ENCODE results near the gene SDK2.

SDK2 gene

DNA sequence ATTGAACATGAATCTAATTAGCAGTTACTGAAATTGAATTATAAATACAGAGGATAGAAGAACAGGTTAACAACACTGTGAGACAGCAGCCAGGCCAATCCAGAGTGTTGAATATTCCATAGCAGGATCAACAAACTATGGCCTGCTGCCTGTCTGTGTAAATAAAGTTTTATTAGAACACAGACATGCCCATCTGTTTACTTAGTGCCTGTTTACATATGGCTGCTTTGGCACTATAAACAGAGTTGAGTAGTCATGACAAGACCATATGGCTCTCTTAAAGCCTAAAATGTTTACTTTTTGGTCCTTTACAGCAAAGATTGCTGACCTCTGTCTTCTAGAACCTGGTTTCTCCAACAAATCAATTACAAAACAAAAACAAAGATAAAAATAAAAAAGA, 217.0 kb downstream of the SDK2 start:
- intact Hi-C loops (cut with micrococcal nuclease): no loop called here
- no peaks in the 10 kb centered on the region for H3K36me3 Mint-ChIP-seq (ENCODE audit: low read depth)
- H3K4me3 Mint-ChIP-seq: no peak overlapping the region
- H3K27me3 Mint-ChIP-seq: peaks cover 9% of the 10 kb centered on the region
- H3K27ac Mint-ChIP-seq: no peak overlapping the region
- H3K9me3 Mint-ChIP-seq: no peaks in the 10 kb centered on the region
- H3K4me1 Mint-ChIP-seq (ENCODE audit: low read depth): peaks cover 23% of the 10 kb centered on the region

DNA sequence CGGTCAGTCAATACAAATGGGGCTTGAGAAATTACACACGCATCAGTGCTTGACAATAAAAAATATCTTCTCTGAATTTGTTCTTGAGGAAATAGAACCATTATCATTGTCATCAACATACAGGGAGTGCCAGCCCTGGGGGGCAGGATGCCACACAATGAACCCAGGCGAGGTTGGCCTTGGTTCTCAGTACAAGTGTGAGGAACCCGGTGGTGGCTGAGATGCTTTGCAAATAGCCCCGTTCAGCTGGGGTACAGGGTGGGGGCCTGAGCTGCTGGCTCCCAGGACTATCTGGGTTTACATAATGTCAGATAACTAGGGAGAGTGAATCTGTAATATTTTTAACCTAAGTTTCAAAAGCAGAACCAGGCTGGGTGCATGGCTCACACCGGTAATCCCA, 219.7 kb downstream of the SDK2 start:
- Mint-ChIP-seq H3K27me3 (no peaks in the 10 kb centered on the region), H3K4me3 (no peak overlapping the region), H3K4me1 (ENCODE audit: low read depth) (peaks cover 3% of the 10 kb centered on the region), H3K9me3 (no peaks in the 10 kb centered on the region), H3K36me3 (ENCODE audit: low read depth) (no peaks in the 10 kb centered on the region), H3K27ac (no peak overlapping the region)
- intact Hi-C loops (cut with micrococcal nuclease): no loop called here

DNA sequence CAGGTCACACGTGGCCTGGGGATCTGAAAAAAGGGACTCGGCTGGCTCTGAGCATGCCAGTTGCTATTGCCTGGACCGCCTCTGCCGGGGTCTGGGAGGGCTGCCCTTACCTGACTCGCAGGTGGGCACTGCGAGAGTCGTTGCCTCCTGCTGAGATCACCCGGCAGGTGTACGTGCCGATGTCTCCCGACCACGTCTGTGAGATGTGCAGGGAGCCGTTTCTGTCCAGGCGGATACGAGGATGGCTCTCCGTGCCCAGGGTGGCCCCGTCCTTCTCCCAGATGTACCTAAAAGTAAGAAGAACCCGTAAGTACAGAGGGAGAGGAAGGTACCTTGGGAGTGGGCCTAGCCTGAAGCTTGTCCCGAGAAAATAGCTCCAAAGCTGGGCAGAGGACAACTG, 220.4 kb downstream of the SDK2 start:
- Mint-ChIP-seq H3K4me3 (no peak overlapping the region), H3K36me3 (ENCODE audit: low read depth) (no peaks in the 10 kb centered on the region), H3K9me3 (no peaks in the 10 kb centered on the region), H3K4me1 (ENCODE audit: low read depth) (no peaks in the 10 kb centered on the region), H3K27me3 (no peaks in the 10 kb centered on the region), H3K27ac (no peak overlapping the region)
- intact Hi-C loops (cut with micrococcal nuclease): no loop called here

DNA sequence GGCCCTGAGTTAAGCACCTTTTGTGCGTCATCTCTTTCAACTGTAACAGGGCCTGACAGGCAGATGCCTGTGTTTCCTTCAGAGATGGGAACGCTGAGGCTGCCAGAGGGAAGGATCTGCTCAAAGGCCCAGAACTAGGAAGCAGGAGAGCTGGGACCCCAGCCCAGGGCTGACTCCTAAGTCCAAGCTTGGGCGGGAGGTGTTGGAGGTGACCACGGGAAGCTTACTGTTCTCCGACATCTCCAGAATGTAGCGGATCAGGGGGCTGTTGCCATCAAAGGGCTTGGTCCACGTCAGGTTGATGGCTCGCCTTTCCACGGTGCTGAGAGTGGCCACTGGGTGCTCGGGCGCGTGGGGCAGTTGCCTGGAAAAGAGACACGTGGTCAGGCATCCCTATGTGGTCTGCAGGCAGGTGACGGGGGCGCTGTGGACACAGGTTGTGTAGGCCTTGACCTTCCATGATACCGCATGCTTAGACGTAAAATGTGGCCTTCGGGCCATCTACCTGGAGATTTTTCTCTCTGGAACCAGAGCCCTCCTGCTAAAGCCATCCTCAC, 221.0 kb downstream of the SDK2 start:
- no peak overlapping the region for H3K4me3 Mint-ChIP-seq
- no peaks in the 10 kb centered on the region for H3K4me1 Mint-ChIP-seq (ENCODE audit: low read depth)
- H3K9me3 Mint-ChIP-seq: no peaks in the 10 kb centered on the region
- no peaks in the 10 kb centered on the region for H3K36me3 Mint-ChIP-seq (ENCODE audit: low read depth)
- no peak overlapping the region for H3K27ac Mint-ChIP-seq
- H3K27me3 Mint-ChIP-seq: no peaks in the 10 kb centered on the region
- intact Hi-C loops (cut with micrococcal nuclease): no loop called here

DNA sequence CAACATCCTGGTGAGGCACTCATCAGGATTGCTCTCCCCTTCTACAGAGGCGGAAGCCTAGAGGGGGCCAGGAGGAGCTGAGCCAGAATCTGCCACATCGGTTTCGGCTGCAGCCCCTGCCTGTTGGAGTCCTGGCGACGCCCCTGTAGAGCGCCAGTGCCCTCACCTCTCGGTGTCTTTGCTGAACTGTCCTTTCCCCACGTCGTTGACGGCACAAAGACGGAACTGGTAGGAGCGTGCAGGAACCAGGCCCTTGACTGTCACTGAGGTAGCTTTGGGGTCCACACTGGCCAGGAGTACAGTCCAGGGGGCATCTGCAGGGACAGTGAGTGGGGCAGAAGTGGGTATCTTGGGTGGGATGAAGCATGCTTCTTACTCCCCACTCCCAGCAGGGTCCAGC, 222.1 kb downstream of the SDK2 start:
- H3K27ac Mint-ChIP-seq: no peak overlapping the region
- H3K36me3 Mint-ChIP-seq (ENCODE audit: low read depth): no peaks in the 10 kb centered on the region
- no peaks in the 10 kb centered on the region for H3K4me1 Mint-ChIP-seq (ENCODE audit: low read depth)
- H3K4me3 Mint-ChIP-seq: no peak overlapping the region
- no peaks in the 10 kb centered on the region for H3K27me3 Mint-ChIP-seq
- H3K9me3 Mint-ChIP-seq: no peaks in the 10 kb centered on the region
- intact Hi-C loops (cut with micrococcal nuclease): no loop called here

DNA sequence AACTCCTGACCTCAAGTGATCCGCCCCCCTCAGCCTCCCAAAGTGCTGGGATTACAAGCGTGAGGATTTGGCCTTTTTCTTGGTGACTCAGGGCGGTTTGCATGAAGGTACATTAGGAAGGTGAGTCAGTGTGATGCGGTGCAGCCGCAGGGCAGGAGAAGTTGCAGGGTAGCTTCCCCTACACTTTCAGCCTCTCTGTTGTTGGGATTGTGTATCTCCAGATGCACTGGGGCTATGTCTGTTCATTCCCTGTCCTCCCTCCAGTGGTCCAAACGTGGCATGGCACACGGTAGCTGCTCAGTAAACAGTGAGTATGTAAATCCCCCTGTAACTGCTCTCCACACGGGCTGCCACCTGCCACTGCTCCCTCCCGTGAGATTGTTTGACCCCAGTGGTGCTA, 223.3 kb downstream of the SDK2 start:
- H3K36me3 Mint-ChIP-seq (ENCODE audit: low read depth): no peaks in the 10 kb centered on the region
- H3K27ac Mint-ChIP-seq: no peak overlapping the region
- H3K4me3 Mint-ChIP-seq: no peak overlapping the region
- intact Hi-C loops (cut with micrococcal nuclease): no loop called here
- no peaks in the 10 kb centered on the region for H3K27me3 Mint-ChIP-seq
- H3K9me3 Mint-ChIP-seq: no peaks in the 10 kb centered on the region
- no peaks in the 10 kb centered on the region for H3K4me1 Mint-ChIP-seq (ENCODE audit: low read depth)

DNA sequence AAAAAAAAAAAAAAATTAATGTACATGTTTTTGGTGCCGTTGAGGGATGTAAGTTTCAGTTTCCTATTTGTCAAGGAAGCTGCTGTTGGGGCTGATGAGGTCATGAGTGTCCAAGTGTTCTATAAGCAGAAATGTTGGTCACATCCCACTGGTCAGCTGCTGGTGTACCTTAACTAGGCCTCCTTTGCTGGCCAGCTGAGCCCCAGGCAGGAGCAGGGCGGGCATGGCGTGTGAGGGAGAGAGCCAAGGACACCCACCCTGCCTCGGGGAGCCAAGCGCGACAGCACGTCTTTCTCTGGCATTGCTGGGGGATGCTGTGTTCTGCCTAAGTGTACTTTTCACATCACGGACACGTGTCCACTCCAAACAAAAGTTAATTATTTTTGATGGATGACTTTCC, 224.4 kb downstream of the SDK2 start:
- H3K4me3 Mint-ChIP-seq: no peak overlapping the region
- no peaks in the 10 kb centered on the region for H3K36me3 Mint-ChIP-seq (ENCODE audit: low read depth)
- H3K27me3 Mint-ChIP-seq: no peaks in the 10 kb centered on the region
- intact Hi-C loops (cut with micrococcal nuclease): no loop called here
- no peaks in the 10 kb centered on the region for H3K4me1 Mint-ChIP-seq (ENCODE audit: low read depth)
- H3K9me3 Mint-ChIP-seq: no peaks in the 10 kb centered on the region
- H3K27ac Mint-ChIP-seq: no peak overlapping the region

DNA sequence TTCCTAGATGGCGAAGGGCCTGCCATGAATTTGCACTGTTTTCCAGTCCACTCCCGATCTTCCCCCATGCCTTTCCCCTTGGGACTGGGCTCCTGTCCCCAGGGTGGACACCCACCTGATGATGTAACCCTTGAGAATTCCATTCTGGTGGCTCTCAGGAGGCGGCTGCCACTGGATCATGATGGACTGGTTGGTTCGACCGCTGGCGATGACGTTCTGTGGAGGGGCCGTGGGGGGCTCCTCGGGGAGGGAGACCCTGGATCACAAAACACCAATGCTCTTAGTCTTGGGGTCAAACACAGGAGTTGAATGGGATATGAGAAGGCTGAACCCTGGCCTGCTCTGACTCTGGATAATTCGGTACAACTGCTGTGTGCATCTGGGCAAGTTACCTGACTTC, 225.2 kb downstream of the SDK2 start:
- Mint-ChIP-seq H3K4me3 (no peak overlapping the region), H3K36me3 (ENCODE audit: low read depth) (no peaks in the 10 kb centered on the region), H3K4me1 (ENCODE audit: low read depth) (no peaks in the 10 kb centered on the region), H3K27ac (no peak overlapping the region), H3K27me3 (no peaks in the 10 kb centered on the region), H3K9me3 (no peaks in the 10 kb centered on the region)
- intact Hi-C loops (cut with micrococcal nuclease): no loop called here

DNA sequence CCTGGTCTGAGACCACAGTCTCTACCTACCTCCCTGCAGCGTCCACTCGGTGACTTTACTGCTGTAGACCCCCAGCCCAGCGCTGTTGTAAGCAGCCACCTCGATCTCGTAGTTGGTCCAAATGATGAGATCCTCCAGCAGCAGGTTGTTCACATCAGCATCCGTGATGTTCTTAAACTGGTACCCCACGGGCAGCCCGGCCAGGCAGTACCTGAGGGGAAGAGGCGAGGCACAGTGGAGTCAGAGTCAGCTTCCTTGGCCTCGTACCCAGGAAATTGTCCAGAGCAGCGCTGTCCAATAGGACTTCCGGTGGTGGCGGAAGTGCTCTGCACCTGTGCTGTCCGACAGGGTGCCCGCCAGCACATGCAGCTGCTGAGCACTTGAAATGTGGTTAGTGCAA, 228.5 kb downstream of the SDK2 start:
- Mint-ChIP-seq H3K4me3 (no peak overlapping the region), H3K27ac (no peak overlapping the region), H3K9me3 (no peaks in the 10 kb centered on the region), H3K27me3 (no peaks in the 10 kb centered on the region), H3K36me3 (ENCODE audit: low read depth) (no peaks in the 10 kb centered on the region), H3K4me1 (ENCODE audit: low read depth) (no peaks in the 10 kb centered on the region)
- intact Hi-C loops (cut with micrococcal nuclease): no loop called here

DNA sequence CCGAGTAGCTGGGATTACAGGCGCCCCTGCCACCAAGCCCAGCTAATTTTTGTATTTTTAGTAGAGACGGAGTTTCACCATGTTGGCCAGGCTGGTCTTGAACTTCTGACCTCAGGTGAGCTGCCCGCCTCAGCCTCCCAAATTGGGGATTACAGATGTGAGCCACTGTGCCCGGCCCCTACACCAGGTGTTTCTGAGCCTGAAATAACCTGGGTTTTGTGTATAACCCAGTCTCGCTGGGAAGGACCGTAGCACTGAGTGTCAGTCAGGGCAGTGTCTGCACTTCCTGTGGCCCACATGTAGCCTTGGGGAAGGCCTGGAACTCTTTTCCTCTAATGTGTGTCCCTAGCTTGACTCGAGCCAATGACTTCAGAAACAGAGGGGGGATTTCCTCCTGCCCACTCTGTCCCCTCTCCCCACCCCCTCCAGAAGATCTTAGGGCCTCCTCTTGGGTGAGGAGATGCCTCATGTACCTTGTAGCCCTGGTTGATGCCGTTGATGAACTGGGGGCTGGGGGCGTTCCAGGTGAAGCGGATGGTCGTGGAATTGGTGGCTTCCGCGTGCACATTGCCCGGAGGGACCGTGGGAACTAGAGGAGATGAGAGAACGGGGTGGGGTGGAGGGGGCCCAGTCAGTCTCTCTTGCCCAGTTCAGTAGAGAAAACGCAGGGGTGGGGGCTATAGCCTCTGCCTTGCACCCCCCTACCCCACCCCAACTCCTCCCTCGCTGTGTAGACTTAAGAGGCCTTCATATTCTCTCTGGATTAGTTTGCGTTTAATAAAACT, 229.9 kb downstream of the SDK2 start:
- H3K27me3 Mint-ChIP-seq: no peaks in the 10 kb centered on the region
- H3K27ac Mint-ChIP-seq: no peak overlapping the region
- no peaks in the 10 kb centered on the region for H3K9me3 Mint-ChIP-seq
- no peak overlapping the region for H3K4me3 Mint-ChIP-seq
- H3K4me1 Mint-ChIP-seq (ENCODE audit: low read depth): no peaks in the 10 kb centered on the region
- no peaks in the 10 kb centered on the region for H3K36me3 Mint-ChIP-seq (ENCODE audit: low read depth)
- intact Hi-C loops (cut with micrococcal nuclease): no loop called here

DNA sequence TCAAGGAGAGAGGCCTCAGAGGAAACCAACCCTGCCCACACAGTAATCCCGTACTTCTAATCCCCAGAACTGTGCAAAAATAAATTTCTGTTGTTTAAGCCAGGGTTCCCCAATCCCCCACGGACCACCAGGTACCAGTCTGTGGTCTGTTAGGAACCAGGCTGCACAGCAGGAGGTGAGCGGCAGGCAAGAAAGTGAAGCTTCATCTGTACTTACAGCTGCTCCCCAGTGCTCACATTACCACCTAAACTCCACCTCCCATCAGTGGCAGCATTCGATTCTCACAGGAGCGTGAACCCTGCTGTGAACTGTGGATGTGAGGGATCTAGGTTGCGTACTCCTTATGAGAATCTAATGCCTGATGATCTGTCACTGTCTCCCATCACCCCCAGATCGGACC, 231.3 kb downstream of the SDK2 start:
- H3K27ac Mint-ChIP-seq: no peak overlapping the region
- no peaks in the 10 kb centered on the region for H3K9me3 Mint-ChIP-seq
- no peaks in the 10 kb centered on the region for H3K36me3 Mint-ChIP-seq (ENCODE audit: low read depth)
- H3K27me3 Mint-ChIP-seq: no peaks in the 10 kb centered on the region
- no peak overlapping the region for H3K4me3 Mint-ChIP-seq
- H3K4me1 Mint-ChIP-seq (ENCODE audit: low read depth): no peaks in the 10 kb centered on the region
- intact Hi-C loops (cut with micrococcal nuclease): no loop called here

DNA sequence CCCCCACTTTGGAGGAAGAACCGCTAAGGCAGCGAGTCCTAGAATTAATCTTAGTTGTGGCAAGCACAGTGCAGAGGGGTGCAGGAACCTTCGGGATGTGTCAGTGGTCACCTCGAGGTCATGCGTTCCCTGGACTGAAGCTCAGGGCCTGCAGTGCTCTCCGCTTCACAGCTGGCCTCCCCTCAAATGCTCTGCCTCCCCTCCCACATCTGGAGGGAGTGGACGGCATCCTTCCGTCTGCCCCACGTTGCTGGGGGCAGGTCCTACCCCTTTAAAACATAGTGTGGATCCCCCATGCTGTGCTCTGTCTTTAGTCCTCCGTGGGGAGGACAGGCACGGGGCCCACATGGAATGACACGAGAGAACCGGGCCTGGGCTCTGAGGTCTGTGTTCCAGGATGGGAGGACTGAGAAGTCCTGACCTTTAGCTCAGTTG, 232.9 kb downstream of the SDK2 start:
- intact Hi-C loops (cut with micrococcal nuclease): no loop called here
- no peaks in the 10 kb centered on the region for H3K9me3 Mint-ChIP-seq
- H3K36me3 Mint-ChIP-seq (ENCODE audit: low read depth): no peaks in the 10 kb centered on the region
- no peaks in the 10 kb centered on the region for H3K27me3 Mint-ChIP-seq
- no peak overlapping the region for H3K27ac Mint-ChIP-seq
- H3K4me3 Mint-ChIP-seq: no peak overlapping the region
- no peaks in the 10 kb centered on the region for H3K4me1 Mint-ChIP-seq (ENCODE audit: low read depth)

DNA sequence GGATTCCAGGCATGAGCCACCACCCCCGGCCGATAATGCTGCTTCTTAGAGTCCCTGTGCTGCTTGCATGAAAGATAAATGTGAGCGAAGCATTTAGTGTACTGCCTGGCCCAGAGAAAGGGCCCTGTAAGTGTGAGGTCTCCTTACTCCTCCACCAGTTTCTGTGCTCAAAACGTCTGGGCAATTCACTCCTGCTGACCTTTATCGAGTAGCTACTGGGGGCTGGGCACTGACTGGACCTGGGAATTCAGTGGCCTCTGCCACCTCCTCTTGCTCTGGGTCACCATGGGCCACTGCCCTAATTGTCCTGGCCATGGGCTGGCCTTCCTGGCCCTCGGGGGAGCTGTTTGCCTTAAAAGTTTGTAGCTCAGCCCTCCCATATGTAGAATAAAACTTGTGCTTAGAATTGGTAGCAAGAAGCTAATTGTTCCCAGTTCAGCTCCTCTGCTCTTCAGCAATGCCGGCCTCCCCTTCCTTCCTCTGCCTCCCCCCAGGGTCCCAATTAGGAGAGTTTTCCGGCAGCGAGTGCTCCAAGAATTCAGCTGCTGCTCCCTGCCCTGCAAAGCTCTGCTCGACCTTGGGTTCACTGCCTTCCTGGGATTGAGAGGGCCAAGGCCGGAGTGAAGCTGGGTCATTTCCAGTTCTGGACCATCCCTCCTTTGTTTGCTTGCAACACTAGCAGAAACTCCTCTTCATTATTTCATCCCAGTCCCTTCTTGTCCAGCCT, 233.5 kb downstream of the SDK2 start:
- H3K27me3 Mint-ChIP-seq: no peaks in the 10 kb centered on the region
- no peak overlapping the region for H3K4me3 Mint-ChIP-seq
- intact Hi-C loops (cut with micrococcal nuclease): no loop called here
- H3K36me3 Mint-ChIP-seq (ENCODE audit: low read depth): no peaks in the 10 kb centered on the region
- no peak overlapping the region for H3K27ac Mint-ChIP-seq
- H3K4me1 Mint-ChIP-seq (ENCODE audit: low read depth): no peaks in the 10 kb centered on the region
- no peaks in the 10 kb centered on the region for H3K9me3 Mint-ChIP-seq

DNA sequence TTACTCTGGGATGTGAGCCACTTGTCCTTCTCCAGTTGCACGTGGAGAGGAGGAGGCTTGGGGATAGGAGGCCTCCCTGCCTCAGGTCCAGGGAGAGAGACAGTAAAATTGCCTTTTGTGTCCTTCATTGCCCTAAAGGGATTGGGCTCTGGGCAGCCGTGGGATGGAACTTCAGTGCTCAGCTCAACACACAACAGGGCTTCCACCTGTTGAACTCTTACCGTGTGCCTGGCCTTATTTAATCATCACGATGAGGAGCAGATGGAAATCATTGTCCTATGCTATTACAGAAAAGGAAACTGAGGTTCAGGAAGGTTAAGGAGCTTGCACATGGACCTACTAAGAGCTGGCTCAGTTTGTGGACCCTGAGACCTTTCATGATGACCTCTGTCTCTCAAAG, 240.0 kb downstream of the SDK2 start:
- no peaks in the 10 kb centered on the region for H3K9me3 Mint-ChIP-seq
- no peak overlapping the region for H3K27ac Mint-ChIP-seq
- H3K4me3 Mint-ChIP-seq: no peak overlapping the region
- intact Hi-C loops (cut with micrococcal nuclease): no loop called here
- no peaks in the 10 kb centered on the region for H3K27me3 Mint-ChIP-seq
- no peaks in the 10 kb centered on the region for H3K4me1 Mint-ChIP-seq (ENCODE audit: low read depth)
- no peaks in the 10 kb centered on the region for H3K36me3 Mint-ChIP-seq (ENCODE audit: low read depth)

Data from dendritic cell treated with granulocyte-macrophage colony-stimulating factor and Interleukin-4, amounts not matched to agents 40 ng/mL and 50 ng/mL, for 4 days (primary cell).